Aorta (tissue), 5 donors: ENCODE data around the gene NAALADL2. TPM values are rescaled to one million over a fixed set of nuclear protein-coding genes. Genes with fewer than 3 reads are reported as not detected.

Source experiments
- ATAC-seq: fragments of 200-7000 bp; cut with Tn5 transposase; one replicate; pipeline ENCODE4 v1.9.1; 2022; ENCODE audit warnings: moderate library complexity; ENCODE audit not compliant: low FRiP score
- DNase-seq, 2 donors: peaks; one replicate each; pipeline ENCODE4 v3.0.0-alpha.2; 2020
- H3K27ac ChIP-seq, 2 donors: one replicate each; pipeline ENCODE4 v1.5.1; 2013; ENCODE audit warnings: low read length in 2 of 2, mild to moderate bottlenecking in 2 of 2, moderate library complexity in 2 of 2, control low read depth in 1 of 2, inconsistent platforms in 1 of 2, low read depth in 1 of 2
- H3K27me3 ChIP-seq, 2 donors: one replicate each; pipeline ENCODE4 v1.6.1; 2013; ENCODE audit warnings: control low read depth in 1 of 2, low read length in 1 of 2, mild to moderate bottlenecking in 1 of 2, moderate library complexity in 1 of 2; ENCODE audit not compliant: insufficient read depth in 2 of 2, control insufficient read depth in 1 of 2
- H3K36me3 ChIP-seq, 2 donors: one replicate each; pipeline ENCODE4 v1.6.1; 2013; ENCODE audit warnings: control low read depth in 1 of 2, low read length in 1 of 2, mild to moderate bottlenecking in 1 of 2; ENCODE audit not compliant: insufficient read depth in 2 of 2, control insufficient read depth in 1 of 2
- H3K4me1 ChIP-seq, 2 donors: one replicate each; pipeline ENCODE4 v1.6.1; 2013; ENCODE audit warnings: low read length in 2 of 2, control low read depth in 1 of 2, mild to moderate bottlenecking in 1 of 2, moderate library complexity in 1 of 2; ENCODE audit not compliant: insufficient read depth in 2 of 2, control insufficient read depth in 1 of 2
- H3K4me3 ChIP-seq, 2 donors: one replicate each; pipeline ENCODE4 v1.5.1; 2013; ENCODE audit warnings: low read length in 2 of 2, control low read depth in 1 of 2, mild to moderate bottlenecking in 1 of 2
- H3K9me3 ChIP-seq: one replicate; pipeline ENCODE4 v1.6.1; 2013; ENCODE audit warnings: mild to moderate bottlenecking, low read length; ENCODE audit not compliant: control insufficient read depth
- WGBS, 2 donors: extraction: QIAGEN DNeasy Blood & Tissue Kit; methylation state at CpG; one replicate each; pipeline ENCODE4 v1.1.7; 2013; 5-methylcytosine and 5-hydroxymethylcytosine counted together
- intact Hi-C, 2 donors: fragments of 100-400 bp; cut with DNase I; formaldehyde crosslinking; loops; one replicate each; pipeline versions ENCODE4 v1.14.2 to v1.15.0; 2022
- polyA plus RNA-seq, 2 donors: library from polyadenylated mRNA; stranded (reverse); fragments of 200-250 nt; gene quantifications; one replicate each; pipeline ENCODE4 v1.2.3, GENCODE V29; 2013
- total RNA-seq, 2 donors: library from RNA; stranded (reverse); fragmentation: NEBNext Ultra II Directional; extraction: Animal tissue kit (Norgen Biotek cat#: 25700); gene quantifications; one replicate each; pipeline ENCODE4 v1.2.1, GENCODE V29; 2021
- donor health status: healthy with polysubstance abuse.
- donor health status: Bipolar disorder and iron deficiency.
- donor health status: DM: no; HTN: no; CAD: no.
- donor health status: DM: no; HTN: no; CAD: no.
- donor health status: DM: yes; HTN: yes; CAD: no.

The NAALADL2 gene
- total and polyA plus RNA-seq, 4 donors = 4.3 to 29.8 (median 11.9) TPM

DNA sequence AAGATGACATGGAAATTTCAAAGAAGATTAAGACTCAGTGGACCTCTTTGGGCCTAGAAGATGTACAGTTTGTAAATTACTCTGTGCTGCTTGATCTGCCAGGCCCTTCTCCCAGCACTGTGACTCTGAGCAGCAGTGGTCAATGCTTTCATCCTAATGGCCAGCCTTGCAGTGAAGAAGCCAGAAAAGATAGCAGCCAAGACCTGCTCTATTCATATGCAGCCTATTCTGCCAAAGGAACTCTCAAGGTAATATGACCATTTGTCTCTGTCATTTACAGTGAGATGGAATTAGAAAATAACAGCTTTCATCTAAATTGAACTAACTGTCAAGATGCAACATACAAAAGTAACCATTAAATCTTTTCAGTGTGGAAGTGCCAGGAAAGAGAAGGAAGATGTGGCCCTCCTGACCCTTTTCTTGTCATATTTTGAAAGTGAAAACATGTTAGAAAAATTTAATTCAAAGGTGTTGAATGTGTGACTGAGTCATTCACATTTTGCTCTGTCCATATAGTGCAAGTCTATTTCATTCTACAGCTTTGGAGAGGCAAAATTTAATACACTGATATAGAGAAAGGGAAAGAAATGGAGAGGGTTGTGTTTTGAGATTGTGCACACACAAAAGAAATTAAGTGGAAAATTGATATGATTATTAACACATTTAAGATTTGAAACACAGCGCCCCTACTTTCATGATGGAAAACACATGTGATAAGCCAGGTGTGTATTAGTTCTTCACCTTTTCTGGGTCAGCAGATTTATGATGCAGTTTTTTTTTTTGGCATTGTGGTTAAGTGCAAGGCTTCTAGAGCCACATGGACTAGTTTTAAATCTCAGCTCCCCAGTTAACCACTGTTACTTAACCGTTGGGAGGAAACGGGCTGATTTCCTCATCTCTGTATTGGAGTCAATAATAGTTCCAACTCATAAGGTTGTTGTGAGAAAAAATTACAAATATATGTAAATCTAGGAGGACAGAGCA is 375.1 kb downstream of the NAALADL2 start:
- ATAC-seq (no peak), DNase-seq (no peak)
- intact Hi-C loops = loop anchor here in 1 of 2 donors (5.0 kb wide), 1 partner anchor 577 kb away; no protein-coding TSS in a partner anchor
- Histone ChIP-seq H3K36me3 (no peaks in the 10 kb centered on the region), H3K27ac (no peak overlapping the region), H3K4me3 (no peak overlapping the region), H3K4me1 (peaks cover 0 to 2% of the 10 kb centered on the region in 2 donors), H3K9me3 (no peaks in the 10 kb centered on the region), H3K27me3 (no peaks in the 10 kb centered on the region)
- 88 to 92% methylated on average over 3 of the region's 3 CpGs for WGBS, 2 donors

- Histone ChIP-seq H3K4me1 (peaks cover 0 to 2% of the 10 kb centered on the region in 2 donors), H3K36me3 (no peaks in the 10 kb centered on the region), H3K27ac (no peak overlapping the region), H3K4me3 (no peak overlapping the region), H3K27me3 (no peaks in the 10 kb centered on the region), H3K9me3 (no peaks in the 10 kb centered on the region)
- intact Hi-C loops = no loop called here
- 32 to 42% methylated on average over 3 of the region's 3 CpGs for WGBS, 2 donors
- no peak for DNase-seq
- ATAC-seq = no peak
Measured at GRCh38 chr3:175238801-175239200, 379.7 kb downstream of the NAALADL2 start.

GRCh38 chr3:175240921-175241320 is 381.8 kb downstream of the NAALADL2 start:
- ATAC-seq = no peak
- no peak overlapping the region for H3K27ac ChIP-seq
- H3K9me3 ChIP-seq = no peaks in the 10 kb centered on the region
- 76 to 82% methylated on average over 2 of the region's 2 CpGs for WGBS, 2 donors
- intact Hi-C loops = no loop called here
- peaks cover 0 to 2% of the 10 kb centered on the region in 2 donors for H3K4me1 ChIP-seq
- no peaks in the 10 kb centered on the region for H3K36me3 ChIP-seq
- H3K4me3 ChIP-seq = no peak overlapping the region
- DNase-seq = no peak
- no peaks in the 10 kb centered on the region for H3K27me3 ChIP-seq

- Histone ChIP-seq H3K4me1 (peaks cover 0 to 2% of the 10 kb centered on the region in 2 donors), H3K9me3 (no peaks in the 10 kb centered on the region), H3K36me3 (no peaks in the 10 kb centered on the region), H3K4me3 (no peak overlapping the region), H3K27ac (no peak overlapping the region), H3K27me3 (no peaks in the 10 kb centered on the region)
- DNase-seq (no peak), ATAC-seq (no peak)
- intact Hi-C loops = no loop called here
- 97 to 98% methylated on average over 2 of the region's 2 CpGs for WGBS, 2 donors
Measured at GRCh38 chr3:175242243-175242642, 383.1 kb downstream of the NAALADL2 start.

DNA sequence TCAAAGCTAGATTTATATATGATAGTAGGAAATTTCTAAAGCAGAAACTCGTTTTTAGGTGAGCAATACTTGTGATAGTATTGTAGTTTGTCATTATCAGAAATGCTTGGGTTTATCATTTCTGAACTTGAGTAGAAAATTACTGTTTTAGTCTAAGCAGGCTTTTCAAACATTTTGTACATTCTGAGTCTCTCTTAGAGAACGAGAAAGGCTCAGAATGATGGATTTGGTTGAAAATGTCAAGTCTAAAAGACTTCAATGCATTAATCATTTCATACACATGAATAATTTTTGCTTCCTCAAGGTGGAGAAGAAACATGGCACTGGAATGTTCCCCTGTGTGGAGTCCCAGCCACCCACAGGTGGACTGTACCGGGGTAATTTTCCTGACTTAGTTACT is 387.1 kb downstream of the NAALADL2 start:
- Histone ChIP-seq H3K4me1 (no peaks in the 10 kb centered on the region), H3K27ac (no peak overlapping the region), H3K4me3 (no peak overlapping the region), H3K9me3 (no peaks in the 10 kb centered on the region), H3K36me3 (no peaks in the 10 kb centered on the region), H3K27me3 (no peaks in the 10 kb centered on the region)
- no peak for ATAC-seq
- intact Hi-C loops = no loop called here
- 71 to 76% methylated on average over 3 of the region's 3 CpGs for WGBS, 2 donors
- no peak for DNase-seq

- Histone ChIP-seq H3K4me1 (no peaks in the 10 kb centered on the region), H3K27ac (no peak overlapping the region), H3K9me3 (no peaks in the 10 kb centered on the region), H3K36me3 (no peaks in the 10 kb centered on the region), H3K4me3 (no peak overlapping the region), H3K27me3 (no peaks in the 10 kb centered on the region)
- DNase-seq (no peak), ATAC-seq (no peak)
- intact Hi-C loops = no loop called here
- 57 to 78% methylated on average over 1 of the region's 1 CpG for WGBS, 2 donors
Measured at GRCh38 chr3:175246766-175247165, 387.6 kb downstream of the NAALADL2 start.

DNA sequence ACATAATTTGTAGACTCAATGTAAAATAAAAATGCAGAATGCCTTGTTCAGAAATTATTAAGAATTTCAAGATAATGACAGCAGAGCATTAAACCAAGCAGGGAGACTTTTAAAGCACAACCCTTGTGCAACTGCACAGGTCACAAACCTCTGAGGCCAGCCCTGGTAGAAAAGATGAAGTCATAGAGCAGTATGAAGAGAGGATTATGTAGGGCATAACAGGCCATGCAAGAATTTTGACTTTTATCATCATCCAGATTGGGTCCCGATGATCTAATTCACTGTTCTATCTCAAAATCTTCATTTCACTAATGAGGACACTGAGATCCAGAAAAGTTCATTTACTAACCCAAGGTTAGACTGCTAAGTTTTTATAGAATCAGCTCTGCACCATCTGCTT is 388.5 kb downstream of the NAALADL2 start:
- H3K4me1 ChIP-seq = no peaks in the 10 kb centered on the region
- WGBS, 2 donors = 95 to 100% methylated on average over 1 of the region's 1 CpG
- ATAC-seq (no peak), DNase-seq (no peak)
- intact Hi-C loops = no loop called here
- no peak overlapping the region for H3K4me3 ChIP-seq
- H3K36me3 ChIP-seq = no peaks in the 10 kb centered on the region
- no peaks in the 10 kb centered on the region for H3K9me3 ChIP-seq
- no peaks in the 10 kb centered on the region for H3K27me3 ChIP-seq
- no peak overlapping the region for H3K27ac ChIP-seq

GRCh38 chr3:175248832-175249231 is 389.7 kb downstream of the NAALADL2 start:
- H3K27me3 ChIP-seq = no peaks in the 10 kb centered on the region
- no peak overlapping the region for H3K27ac ChIP-seq
- DNase-seq (no peak), ATAC-seq (no peak)
- intact Hi-C loops = no loop called here
- 92 to 97% methylated on average over 2 of the region's 2 CpGs for WGBS, 2 donors
- H3K4me1 ChIP-seq = no peaks in the 10 kb centered on the region
- no peaks in the 10 kb centered on the region for H3K9me3 ChIP-seq
- H3K36me3 ChIP-seq = no peaks in the 10 kb centered on the region
- H3K4me3 ChIP-seq = no peak overlapping the region

GRCh38 chr3:175255698-175256097 is 396.6 kb downstream of the NAALADL2 start:
- Histone ChIP-seq H3K27me3 (no peaks in the 10 kb centered on the region), H3K36me3 (no peaks in the 10 kb centered on the region), H3K27ac (no peak overlapping the region), H3K4me3 (no peak overlapping the region), H3K9me3 (no peaks in the 10 kb centered on the region), H3K4me1 (peaks cover 0 to under 1% of the 10 kb centered on the region in 2 donors)
- intact Hi-C loops = no loop called here
- DNase-seq = no peak
- no peak for ATAC-seq
- WGBS, 2 donors = 77 to 80% methylated on average over 1 of the region's 1 CpG
